Heart left ventricle (tissue), 13 donors: ENCODE data around the gene STXBP6.

ENCODE experiments used
- POLR2A ChIP-seq, 2 donors: fragments of 450-650 bp; IDR thresholded peaks; one replicate each; pipeline ENCODE4 v1.6.1; 2017; ENCODE audit warnings: antibody characterized with exemption in 2 of 2, mild to moderate bottlenecking in 2 of 2, moderate library complexity in 2 of 2
- TF ChIP-seq, protein P1 (sequence below), 12 donors: fragments of 200-600 bp; sonication (generic) in 4 of 12; IDR thresholded peaks; one replicate each; pipeline versions ENCODE4 v1.5.0 to v1.8.0; 2018 to 2022; ENCODE audit warnings: antibody characterized with exemption in 12 of 12, mild to moderate bottlenecking in 5 of 12
- donor health status: ischemic (EF 13 %, LVEDD 7.1; RV severe dilation, severe dysfunction).
- donor health status: DM: no; HTN: yes; CAD: no.
- donor health status: DM: no; HTN: no; CAD: no.
- donor health status: ischemic (EF 25% LVEDD 6.9; RV normal size, moderate dysfunction).
- donor health status: ischemic (EF 25% LVEDD 5.7; RV mildly dilated, moderate dysfunction).
- donor health status: ischemic (EF 35%, LVEDD 5.7; RV mildly dilated, moderate dysfunction).
- donor health status: nonischemic (EF 11% LVEDD 7.7; RV severe dilation, severe dysfunction).
- donor health status: DM: yes; HTN: yes; CAD: no.
- donor health status: PGD.
- donor health status: ischemic (EF 29% LVEDD 5.4; RV normal size, mild dysfunction).
- donor health status: nonischemic (EF 23%, LVEDD 6.1; RV moderate dilation, normal function).

DNA sequence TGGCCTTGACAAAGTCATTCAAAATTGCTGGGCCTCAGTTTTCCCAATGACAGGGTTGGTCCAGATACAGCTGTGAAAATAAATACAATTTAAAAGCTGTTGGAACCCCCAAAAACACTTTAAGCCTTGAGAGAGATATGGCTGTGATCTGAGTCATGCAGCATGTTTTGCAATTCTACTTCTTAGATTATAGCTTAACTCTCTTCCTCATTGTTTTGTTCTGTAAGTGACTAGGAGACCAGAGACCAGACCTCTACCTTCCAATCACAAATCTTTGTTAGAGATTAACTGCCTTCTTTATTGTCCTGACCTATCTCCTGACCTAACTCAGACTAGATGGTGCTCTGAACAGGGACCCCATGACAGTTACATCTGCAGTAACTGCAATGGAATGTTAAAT, 198.1 kb downstream of the STXBP6 start:
- TF ChIP-seq, protein P1, sequence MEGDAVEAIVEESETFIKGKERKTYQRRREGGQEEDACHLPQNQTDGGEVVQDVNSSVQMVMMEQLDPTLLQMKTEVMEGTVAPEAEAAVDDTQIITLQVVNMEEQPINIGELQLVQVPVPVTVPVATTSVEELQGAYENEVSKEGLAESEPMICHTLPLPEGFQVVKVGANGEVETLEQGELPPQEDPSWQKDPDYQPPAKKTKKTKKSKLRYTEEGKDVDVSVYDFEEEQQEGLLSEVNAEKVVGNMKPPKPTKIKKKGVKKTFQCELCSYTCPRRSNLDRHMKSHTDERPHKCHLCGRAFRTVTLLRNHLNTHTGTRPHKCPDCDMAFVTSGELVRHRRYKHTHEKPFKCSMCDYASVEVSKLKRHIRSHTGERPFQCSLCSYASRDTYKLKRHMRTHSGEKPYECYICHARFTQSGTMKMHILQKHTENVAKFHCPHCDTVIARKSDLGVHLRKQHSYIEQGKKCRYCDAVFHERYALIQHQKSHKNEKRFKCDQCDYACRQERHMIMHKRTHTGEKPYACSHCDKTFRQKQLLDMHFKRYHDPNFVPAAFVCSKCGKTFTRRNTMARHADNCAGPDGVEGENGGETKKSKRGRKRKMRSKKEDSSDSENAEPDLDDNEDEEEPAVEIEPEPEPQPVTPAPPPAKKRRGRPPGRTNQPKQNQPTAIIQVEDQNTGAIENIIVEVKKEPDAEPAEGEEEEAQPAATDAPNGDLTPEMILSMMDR (IDR thresholded peaks at IDR 0.05) = no peak
- no peak for TF ChIP-seq POLR2A (IDR thresholded peaks at IDR 0.05)
